IMR-90 (cell line): ENCODE measurements around the gene SLC38A1. TPM values are rescaled to one million over a fixed set of nuclear protein-coding genes. Genes with fewer than 3 reads are reported as not detected.

ENCODE experiments used
- ATAC-seq: fragments of 200-7000 bp; cut with Tn5 transposase; 2 replicates; pipeline ENCODE4 v1.9.1; 2020; ENCODE audit warnings: low read depth, mild to moderate bottlenecking, moderate library complexity
- BruUV-seq: library from RNA; stranded (reverse); fragments of 400-500 nt; replicated peaks from 2 replicates; lab custom pipeline; 2021; lab: Mats Ljungman, UMichigan
- CTCF ChIA-PET: fragments of 300-600 bp; formaldehyde crosslinking; extraction: SDS; loops from one replicate; lab custom pipeline; 2021; ENCODE audit warnings: antibody characterized with exemption; lab: Yijun Ruan, JAX
- POLR2A ChIA-PET: fragments of 300-600 bp; sonication (Branson Sonifier 250); formaldehyde crosslinking; loops from one replicate; lab custom pipeline; 2022; ENCODE audit warnings: antibody characterized with exemption; ENCODE audit not compliant: unreplicated experiment; lab: Charles Lee
- DNase-seq: peaks from one replicate; pipeline ENCODE4 v3.0.0; 2013
- H2AFZ ChIP-seq: replicated peaks from 2 replicates; pipeline ENCODE3; 2013; ENCODE audit warnings: low read length, mild to moderate bottlenecking; ENCODE audit not compliant: poor library complexity
- H2AK5ac ChIP-seq: 2 replicates; pipeline ENCODE4 v1.6.1; 2013; ENCODE audit warnings: low read depth, low read length, inconsistent platforms
- H2AK9ac ChIP-seq: replicated peaks from 2 replicates; pipeline ENCODE3; 2013; ENCODE audit warnings: mild to moderate bottlenecking, low read depth, low read length, moderate library complexity; ENCODE audit not compliant: poor library complexity
- H2BK120ac ChIP-seq: 2 replicates; pipeline ENCODE4 v1.6.1; 2013; ENCODE audit warnings: low read depth, low read length, inconsistent platforms
- H2BK15ac ChIP-seq: 3 replicates; pipeline ENCODE4 v1.6.1; 2013; ENCODE audit warnings: low read depth, low read length, inconsistent platforms
- H2BK20ac ChIP-seq: 2 replicates; pipeline ENCODE4 v1.6.1; 2013; ENCODE audit warnings: low read depth, mild to moderate bottlenecking, inconsistent platforms, low read length, moderate library complexity
- H2BK5ac ChIP-seq: 2 replicates; pipeline ENCODE4 v1.6.1; 2013; ENCODE audit warnings: mild to moderate bottlenecking, low read depth, low read length, inconsistent platforms; ENCODE audit not compliant: poor library complexity, severe bottlenecking
- H3K14ac ChIP-seq: replicated peaks from 2 replicates; pipeline ENCODE4 v1.6.1; 2013; ENCODE audit warnings: low read depth, low read length, inconsistent platforms
- H3K18ac ChIP-seq: 2 replicates; pipeline ENCODE4 v1.6.1; 2013; ENCODE audit warnings: low read depth, low read length, control low read depth
- H3K23ac ChIP-seq: 2 replicates; pipeline ENCODE4 v1.6.1; 2013; ENCODE audit warnings: low read depth, low read length, inconsistent platforms
- H3K27ac ChIP-seq: 2 replicates; pipeline ENCODE4 v1.5.1; 2013; ENCODE audit warnings: mild to moderate bottlenecking, control low read depth, low read length; ENCODE audit not compliant: insufficient read depth
- H3K27me3 ChIP-seq: 2 replicates; pipeline ENCODE4 v1.6.1; 2013; ENCODE audit warnings: low read length; ENCODE audit not compliant: control insufficient read depth, insufficient read depth
- H3K36me3 ChIP-seq: 2 replicates; pipeline ENCODE4 v1.6.1; 2013; ENCODE audit warnings: low read length, mixed read lengths; ENCODE audit not compliant: control insufficient read depth, insufficient read depth
- H3K4ac ChIP-seq: 2 replicates; pipeline ENCODE4 v1.6.1; 2013; ENCODE audit warnings: low read depth, low read length, inconsistent platforms
- H3K4me1 ChIP-seq: 2 replicates; pipeline ENCODE4 v1.6.1; 2013; ENCODE audit warnings: low read length, mixed read lengths; ENCODE audit not compliant: control insufficient read depth, insufficient read depth
- H3K4me2 ChIP-seq: 2 replicates; pipeline ENCODE4 v1.6.1; 2013; ENCODE audit warnings: low read depth, mild to moderate bottlenecking, control low read depth, low read length, moderate library complexity
- H3K4me3 ChIP-seq: 2 replicates; pipeline ENCODE4 v1.5.1; 2013; ENCODE audit warnings: low read depth, mild to moderate bottlenecking, control low read depth, low read length, moderate library complexity; ENCODE audit not compliant: insufficient read depth
- H3K56ac ChIP-seq: 2 replicates; pipeline ENCODE4 v1.6.1; 2013; ENCODE audit warnings: low read length, inconsistent platforms; ENCODE audit not compliant: insufficient read depth; ENCODE audit errors: extremely low read depth
- H3K79me1 ChIP-seq, 2 experiments: 2 replicates each; pipeline ENCODE4 v1.6.1; 2013; ENCODE audit warnings: low read length in 2 of 2, inconsistent platforms in 1 of 2, low read depth in 1 of 2
- H3K9ac ChIP-seq: 2 replicates; pipeline ENCODE4 v1.6.1; 2013; ENCODE audit warnings: low read depth, low read length, control low read depth
- H3K9me1 ChIP-seq: 2 replicates; pipeline ENCODE4 v1.6.1; 2013; ENCODE audit warnings: low read length, inconsistent platforms; ENCODE audit not compliant: insufficient read depth
- H3K9me3 ChIP-seq: 2 replicates; pipeline ENCODE4 v1.6.1; 2013; ENCODE audit warnings: low read length; ENCODE audit not compliant: control insufficient read depth, insufficient read depth
- H4K20me1 ChIP-seq: 2 replicates; pipeline ENCODE4 v1.6.1; 2013; ENCODE audit warnings: low read length, inconsistent platforms; ENCODE audit not compliant: insufficient read depth
- H4K5ac ChIP-seq: 2 replicates; pipeline ENCODE4 v1.6.1; 2013; ENCODE audit warnings: mild to moderate bottlenecking, low read depth, low read length, control low read depth
- H4K8ac ChIP-seq, 2 experiments: 2 replicates each; pipeline ENCODE4 v1.6.1; 2013; ENCODE audit warnings: low read depth in 2 of 2, low read length in 2 of 2, control low read depth in 1 of 2, inconsistent platforms in 1 of 2
- H4K91ac ChIP-seq: 2 replicates; pipeline ENCODE4 v1.6.1; 2013; ENCODE audit warnings: low read depth, low read length, inconsistent platforms; ENCODE audit not compliant: insufficient read depth
- BHLHE40 ChIP-seq: fragments of 150-350 bp; IDR thresholded peaks from 2 replicates; pipeline ENCODE4 v1.6.1; 2016; ENCODE audit warnings: mild to moderate bottlenecking, low read depth, low read length
- CEBPB ChIP-seq: IDR thresholded peaks from 2 replicates; pipeline ENCODE4 v1.6.1; 2012; ENCODE audit warnings: low read depth, low read length, improper control_type of control experiment
- CHD1 ChIP-seq: IDR thresholded peaks from 2 replicates; pipeline ENCODE4 v1.6.1; 2012; ENCODE audit warnings: low read depth, low read length, improper control_type of control experiment
- CTCF ChIP-seq: conservative IDR thresholded peaks from 2 replicates; pipeline ENCODE4 v1.5.1; 2012; ENCODE audit warnings: mild to moderate bottlenecking, low read depth, low read length, improper control_type of control experiment
- ELK1 ChIP-seq: fragments of 150-350 bp; IDR thresholded peaks from 2 replicates; pipeline ENCODE4 v1.6.1; 2016; ENCODE audit warnings: low read depth, mild to moderate bottlenecking, low read length, moderate library complexity, borderline replicate concordance
- FOS ChIP-seq: fragments of 150-350 bp; IDR thresholded peaks from 2 replicates; pipeline ENCODE4 v1.6.1; 2016; ENCODE audit warnings: low read depth, low read length
- MAFK ChIP-seq: IDR thresholded peaks from 2 replicates; pipeline ENCODE4 v1.6.1; 2012; ENCODE audit warnings: low read depth, low read length, improper control_type of control experiment
- MAZ ChIP-seq: IDR thresholded peaks from 2 replicates; pipeline ENCODE4 v1.6.1; 2012; ENCODE audit warnings: low read depth, mild to moderate bottlenecking, low read length, improper control_type of control experiment, moderate library complexity, borderline replicate concordance
- MXI1 ChIP-seq: IDR thresholded peaks from 2 replicates; pipeline ENCODE4 v1.6.1; 2012; ENCODE audit warnings: low read depth, mild to moderate bottlenecking, low read length, moderate library complexity, borderline replicate concordance
- NFE2L2 ChIP-seq: fragments of 150-350 bp; IDR thresholded peaks from 2 replicates; pipeline ENCODE4 v1.6.1; 2016; ENCODE audit warnings: low read depth, mild to moderate bottlenecking, low read length
- POLR2A ChIP-seq: IDR thresholded peaks from 2 replicates; pipeline ENCODE4 v1.6.1; 2012; ENCODE audit warnings: mild to moderate bottlenecking, low read depth, low read length
- RAD21 ChIP-seq: IDR thresholded peaks from 2 replicates; pipeline ENCODE4 v1.6.1; 2012; ENCODE audit warnings: low read length, improper control_type of control experiment
- RCOR1 ChIP-seq: IDR thresholded peaks from 2 replicates; pipeline ENCODE4 v1.6.1; 2012; ENCODE audit warnings: mild to moderate bottlenecking, low read length, improper control_type of control experiment; ENCODE audit not compliant: insufficient replicate concordance
- RFX5 ChIP-seq: IDR thresholded peaks from 2 replicates; pipeline ENCODE4 v1.8.0; 2012; ENCODE audit warnings: low read depth, mild to moderate bottlenecking, low read length, moderate library complexity
- USF2 ChIP-seq: fragments of 150-350 bp; IDR thresholded peaks from 2 replicates; pipeline ENCODE4 v1.6.1; 2017; ENCODE audit warnings: mild to moderate bottlenecking, antibody characterized with exemption, low read length, low read depth
- WGBS, 2 experiments: methylation state at CpG; one replicate each; pipeline versions ENCODE4 v1.1.5 to v1.1.7; 2013; ENCODE audit warnings: missing lambda C conversion rate in 2 of 2; ENCODE audit not compliant: insufficient read length in 1 of 2; ENCODE audit errors: extremely low coverage in 2 of 2; 5-methylcytosine and 5-hydroxymethylcytosine counted together
- dilution Hi-C: fragments of 300-500 bp; cut with HindIII; formaldehyde crosslinking; loops from one replicate; pipeline ENCODE4 v1.14.3; 2018; ENCODE audit warnings: low sequenced_read_pairs; ENCODE audit not compliant: unreplicated experiment
- in situ Hi-C: fragments of 300-500 bp; cut with MboI; formaldehyde crosslinking; loops from 3 replicates; pipeline ENCODE4 v1.14.3; 2019; ENCODE audit warnings: low sequenced_read_pairs, inconsistent platforms, mixed read lengths
- intact Hi-C: fragments of 100-400 bp; cut with micrococcal nuclease; formaldehyde crosslinking; loops from 2 replicates; pipeline ENCODE4 v1.10.0; 2022
- polyA plus RNA-seq, 3 experiments: library from polyadenylated mRNA; depleted of rRNA; stranded (reverse); fragments of >200 nt; gene quantifications; 2 replicates each; pipeline ENCODE4 v1.2.3, GENCODE V29; 2012; ENCODE audit warnings: low replicate concordance in 1 of 3
- total RNA-seq: library from RNA; depleted of rRNA; stranded (reverse); fragments of >200 nt; gene quantifications from 2 replicates; pipeline ENCODE4 v1.2.3, GENCODE V29; 2012

SLC38A1 gene
- total and polyA plus RNA-seq, 2 of the 4 experiments (the other 2 are of a cell fraction) = 22.8 to 61.5 TPM

DNA sequence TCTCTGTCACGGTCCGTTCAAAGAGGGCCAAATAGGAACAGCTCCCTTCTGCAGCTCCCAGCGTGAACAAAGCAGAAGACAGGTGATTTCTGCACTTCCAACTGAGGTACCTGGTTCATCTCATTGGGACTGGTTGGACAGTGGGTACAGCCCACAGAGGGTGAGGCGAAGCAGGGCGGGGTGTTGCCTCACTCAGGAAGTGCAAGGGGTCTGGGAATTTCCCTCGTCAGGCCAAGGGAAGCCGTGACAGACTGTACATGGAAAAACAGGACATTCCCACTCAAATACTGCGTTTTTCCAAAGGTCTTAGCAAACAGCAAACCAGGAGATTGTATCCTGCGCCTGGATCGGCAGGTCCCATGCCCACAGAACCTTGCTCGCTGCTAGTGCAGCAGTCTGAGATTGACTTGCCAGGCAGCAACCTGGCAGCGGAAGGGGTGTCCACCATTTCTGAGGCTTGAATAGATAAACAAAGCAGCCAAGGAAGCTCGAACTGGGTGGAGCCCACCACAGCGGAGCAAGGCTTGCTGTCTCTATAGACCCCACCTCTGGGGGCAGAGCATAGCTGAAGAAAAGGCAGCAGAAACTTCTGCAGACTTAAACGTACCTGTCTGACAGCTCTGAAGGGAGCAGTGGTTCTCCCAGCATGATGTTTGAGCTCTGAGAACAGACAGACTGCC lies 22.7 kb downstream of the SLC38A1 start:
- no peaks in the 10 kb centered on the region for H3K4me1 ChIP-seq
- H2BK20ac ChIP-seq = no peak overlapping the region
- H4K20me1 ChIP-seq = peaks cover 60% of the 10 kb centered on the region
- ChIA-PET POLR2A (no interaction called here), CTCF (no interaction called here)
- in situ Hi-C loops = no loop called here
- H3K4me3 ChIP-seq = no peak overlapping the region
- dilution Hi-C loops = no loop called here
- H3K27me3 ChIP-seq = no peaks in the 10 kb centered on the region
- no peak overlapping the region for H4K91ac ChIP-seq
- H2AK5ac ChIP-seq = no peak overlapping the region
- H3K4me2 ChIP-seq = no peak overlapping the region
- H3K56ac ChIP-seq = no peak overlapping the region
- H3K36me3 ChIP-seq = peaks cover 16% of the 10 kb centered on the region
- H2BK120ac ChIP-seq = no peak overlapping the region
- H3K18ac ChIP-seq = no peak overlapping the region
- intact Hi-C loops = no loop called here
- no peak overlapping the region for H2AK9ac ChIP-seq
- peaks cover 30 to 59% of the 10 kb centered on the region in 2 experiments for H3K79me1 ChIP-seq
- H3K9me3 ChIP-seq = no peaks in the 10 kb centered on the region
- no TSS peak for BruUV-seq
- peaks cover 11% of the 10 kb centered on the region for H3K9me1 ChIP-seq
- TF ChIP-seq FOS = no peak
- no peak for TF ChIP-seq RCOR1
- no peak for TF ChIP-seq RAD21
- TF ChIP-seq MAFK = no peak
- no peak for TF ChIP-seq RFX5
- no peak for TF ChIP-seq MAZ
- TF ChIP-seq USF2 = no peak
- TF ChIP-seq CTCF = no peak
- TF ChIP-seq ELK1 = no peak
- TF ChIP-seq NFE2L2 = no peak
- no peak for TF ChIP-seq CEBPB
- TF ChIP-seq MXI1 = no peak
- no peak for TF ChIP-seq POLR2A
- no peak for TF ChIP-seq BHLHE40
- no peak for TF ChIP-seq CHD1
- no peak for DNase-seq
- H2BK15ac ChIP-seq = no peak overlapping the region
- H3K9ac ChIP-seq = no peak overlapping the region
- ATAC-seq = no peak
- no peak overlapping the region for H3K23ac ChIP-seq
- no peak overlapping the region for H3K27ac ChIP-seq
- no peak overlapping the region for H2BK5ac ChIP-seq
- H2AFZ ChIP-seq = no peak overlapping the region
- H3K14ac ChIP-seq = no peak overlapping the region
- no peak overlapping the region for H4K8ac ChIP-seq
- WGBS, 2 experiments = 95% methylated on average over 9 of the region's 15 CpGs; no CpG with 5 or more reads in 1 of the 2 experiments
- no peak overlapping the region for H3K4ac ChIP-seq
- H4K5ac ChIP-seq = no peak overlapping the region
